Brain microvascular endothelial cell (primary cell): Measurements from ENCODE around the gene CTDSPL2.
A peak's percentile ranks its signal among the peaks of the same experiment; 100 is the strongest.
"Not testable (repeated sequence)": the region's sequence is repeated elsewhere in the genome, so short reads cannot be mapped to it uniquely, and the experiment has no call there.

Experiments
- DNase-seq: peaks from one replicate; pipeline ENCODE4 v3.0.0-alpha.2; 2020
- H3K27ac ChIP-seq: fragments of 250-450 bp; sonication (Bioruptor Pico); 2 replicates; pipeline ENCODE4 v1.5.1; 2020; ENCODE audit warnings: mild to moderate bottlenecking, moderate library complexity
- H3K27me3 ChIP-seq: fragments of 250-450 bp; sonication (Bioruptor Pico); replicated peaks from 2 replicates; pipeline ENCODE4 v1.5.1; 2020; ENCODE audit warnings: mild to moderate bottlenecking
- H3K36me3 ChIP-seq: fragments of 250-450 bp; sonication (Bioruptor Pico); replicated peaks from 2 replicates; pipeline ENCODE4 v1.5.1; 2020; ENCODE audit warnings: mild to moderate bottlenecking
- H3K4me3 ChIP-seq: 2 replicates; pipeline ENCODE4 v1.5.1; 2011; ENCODE audit warnings: low read depth, mild to moderate bottlenecking, control low read depth, low read length, moderate library complexity
- CTCF ChIP-seq: IDR thresholded peaks from 2 replicates; pipeline ENCODE4 v1.5.1; 2011; ENCODE audit warnings: low read depth, mild to moderate bottlenecking, moderate library complexity, low read length, control low read depth, inconsistent platforms; ENCODE audit errors: missing control alignments
- in situ Hi-C: cut with HindIII; loops from 2 replicates; pipeline ENCODE4 v1.10.0; 2017; ENCODE audit warnings: low sequenced_read_pairs, low pct_ligation_motif_present

The CTDSPL2 gene

GRCh38 chr15:44537735-44538240 is 110.4 kb downstream of the CTDSPL2 start:
- no peaks in the 10 kb centered on the region for H3K27me3 ChIP-seq
- H3K4me3 ChIP-seq: peak overlapping the region; percentile 79
- DNase-seq: peak; percentile 25
- peaks cover 8% of the 10 kb centered on the region for H3K36me3 ChIP-seq
- no peak for TF ChIP-seq CTCF
- peak overlapping the region; percentile 91 for H3K27ac ChIP-seq
- in situ Hi-C loops: no loop called here

- Histone ChIP-seq H3K36me3 (peaks cover 9% of the 10 kb centered on the region), H3K27me3 (no peaks in the 10 kb centered on the region), H3K4me3 (no peak overlapping the region), H3K27ac (no peak overlapping the region)
- TF ChIP-seq CTCF: no peak
- in situ Hi-C loops: no loop called here
- DNase-seq: peak; percentile 71
Measured at GRCh38 chr15:44541282-44541958, 114.0 kb downstream of the CTDSPL2 start.

GRCh38 chr15:44542596-44542995 is 115.2 kb downstream of the CTDSPL2 start:
- H3K4me3 ChIP-seq: no peak overlapping the region
- no peak for TF ChIP-seq CTCF
- H3K27me3 ChIP-seq: no peaks in the 10 kb centered on the region
- in situ Hi-C loops: no loop called here
- DNase-seq: no peak
- H3K36me3 ChIP-seq: peaks cover 9% of the 10 kb centered on the region
- H3K27ac ChIP-seq: no peak overlapping the region

GRCh38 chr15:44544745-44545144 is 117.3 kb downstream of the CTDSPL2 start:
- in situ Hi-C loops, H3K27me3 ChIP-seq, H3K36me3 ChIP-seq, H3K27ac ChIP-seq, DNase-seq, H3K4me3 ChIP-seq: not testable (repeated sequence)

GRCh38 chr15:44545913-44546802 is 118.7 kb downstream of the CTDSPL2 start:
- H3K4me3 ChIP-seq: no peak overlapping the region
- DNase-seq: peak; percentile 29
- peak overlapping the region; percentile 22 for H3K27ac ChIP-seq
- peak; percentile 59 for TF ChIP-seq CTCF
- peaks cover 9% of the 10 kb centered on the region for H3K36me3 ChIP-seq
- no peaks in the 10 kb centered on the region for H3K27me3 ChIP-seq
- in situ Hi-C loops: no loop called here

GRCh38 chr15:44549152-44549551 is 121.7 kb downstream of the CTDSPL2 start:
- peaks cover 18% of the 10 kb centered on the region for H3K36me3 ChIP-seq
- H3K4me3 ChIP-seq, in situ Hi-C loops, H3K27me3 ChIP-seq, DNase-seq, H3K27ac ChIP-seq: not testable (repeated sequence)
